GM21723 (cell line): ENCODE results near the gene NTN1.

Source experiments
- ATAC-seq: cut with Tn5 transposase; IDR thresholded peaks from one replicate; pipeline ENCODE4 v1.9.1; 2021; ENCODE audit warnings: mild to moderate bottlenecking, moderate library complexity; ENCODE audit not compliant: unreplicated experiment

The NTN1 gene

GRCh38 chr17:9120471-9120870 lies 99.2 kb downstream of the NTN1 start:
- no peak for ATAC-seq

GRCh38 chr17:9121186-9121820 lies 100.0 kb downstream of the NTN1 start:
- ATAC-seq = no peak

DNA sequence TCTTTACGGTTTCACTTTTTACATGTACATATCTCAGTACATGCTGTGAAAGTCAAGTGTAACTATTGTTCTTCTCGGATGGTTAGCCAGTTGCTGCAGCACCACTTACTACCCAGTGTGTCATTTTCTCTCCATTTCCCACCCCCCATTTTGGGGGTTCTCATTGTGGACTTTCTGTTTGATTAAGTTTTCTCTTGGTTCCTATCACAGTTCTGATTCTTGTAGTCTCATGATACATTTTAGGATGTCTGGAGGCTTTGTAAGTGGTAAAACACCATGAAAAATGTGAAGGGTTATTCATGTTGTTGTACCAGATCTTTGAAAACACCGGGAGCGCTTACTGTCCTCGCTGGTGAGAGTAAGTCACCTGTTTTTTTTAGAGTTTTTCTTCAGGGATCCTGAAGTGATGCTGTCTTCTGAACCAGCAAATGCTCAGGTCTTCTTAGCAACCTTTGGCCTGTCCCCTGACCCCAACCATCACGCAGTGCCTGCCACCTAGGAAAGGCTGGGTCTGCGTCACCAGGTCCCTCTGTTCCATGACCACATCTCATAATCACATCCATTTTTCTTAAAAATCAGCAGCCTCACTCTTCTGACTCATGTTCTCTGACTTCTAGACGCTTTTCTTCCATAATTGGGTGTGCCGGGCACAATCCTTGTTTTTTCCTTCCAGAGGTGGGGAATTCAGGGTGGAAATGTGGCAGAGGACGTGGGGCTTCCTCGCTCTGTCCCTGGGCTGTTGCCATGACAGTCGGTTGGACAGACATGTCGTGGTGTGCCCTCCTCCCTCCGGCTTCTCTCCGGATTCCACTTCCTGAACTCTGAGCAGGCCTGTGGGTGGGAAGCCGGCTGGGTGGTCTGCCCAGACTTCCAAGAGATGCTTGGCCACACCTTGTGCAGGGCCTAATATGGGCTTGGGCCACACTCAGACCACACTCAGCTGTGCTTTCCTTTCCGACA lies 102.6 kb downstream of the NTN1 start:
- ATAC-seq = no peak

DNA sequence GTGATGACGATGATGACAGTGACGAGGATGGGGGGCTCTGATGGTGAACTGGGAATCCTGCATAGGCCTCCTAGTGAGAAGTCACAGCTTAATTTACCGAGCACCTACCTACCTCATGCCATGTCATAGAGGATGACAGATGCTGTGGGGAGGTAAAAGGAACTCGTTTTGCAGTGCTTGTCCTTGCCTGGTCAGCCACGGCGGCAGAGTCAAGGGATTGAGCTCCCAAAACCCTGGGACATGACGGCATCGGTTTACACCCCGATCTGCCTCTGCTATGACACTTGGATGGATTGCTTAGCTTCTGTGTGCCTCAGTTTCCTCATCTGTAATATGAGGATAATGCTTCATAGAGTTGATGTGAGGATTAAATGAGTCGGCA lies 103.2 kb downstream of the NTN1 start:
- ATAC-seq = no peak

- ATAC-seq = no peak
These were observed 104.4 kb downstream of the NTN1 start for GRCh38 chr17:9125722-9126121.

DNA sequence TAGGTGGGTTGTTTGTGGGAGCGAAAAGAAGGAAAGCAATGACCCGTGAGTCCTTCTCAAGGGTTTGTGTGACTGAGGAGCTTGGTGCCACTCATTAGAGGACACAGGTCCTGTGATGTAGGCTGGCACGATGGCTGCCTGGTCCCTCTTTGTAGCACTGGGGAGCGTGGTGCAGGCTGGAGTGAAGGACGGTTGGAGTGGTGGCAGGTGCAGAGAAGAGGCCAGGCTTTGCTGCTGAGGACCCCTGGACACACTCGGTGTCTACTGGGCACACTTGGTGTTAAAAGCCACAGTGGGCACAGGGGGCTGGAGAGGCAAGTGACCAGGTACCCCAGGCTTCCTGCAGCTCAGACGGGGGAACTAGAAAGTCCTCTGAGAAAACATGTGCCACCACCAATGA lies 106.0 kb downstream of the NTN1 start:
- no peak for ATAC-seq

DNA sequence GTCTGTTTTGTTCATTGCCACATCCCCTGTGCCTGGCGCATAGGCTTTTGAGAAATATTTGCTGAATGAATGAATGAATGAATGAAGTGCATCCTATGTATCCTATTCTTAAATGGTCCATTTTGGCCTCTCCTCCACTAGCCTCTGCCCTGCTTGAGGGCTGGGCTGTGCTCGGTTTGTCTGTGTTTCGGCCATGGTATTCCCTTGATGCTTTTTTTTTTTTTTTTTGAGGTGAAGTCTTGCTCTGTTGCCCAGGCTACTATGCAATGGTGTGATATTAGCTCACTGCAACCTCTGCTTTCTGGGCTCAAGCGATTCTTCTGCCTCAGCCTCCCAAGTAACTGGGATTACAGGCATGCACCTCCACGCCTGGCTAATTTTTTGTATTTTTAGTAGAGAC lies 110.1 kb downstream of the NTN1 start:
- no peak for ATAC-seq

- ATAC-seq = no peak
These were observed 111.0 kb downstream of the NTN1 start for GRCh38 chr17:9132291-9132690.

GRCh38 chr17:9132944-9133610 lies 111.8 kb downstream of the NTN1 start:
- ATAC-seq = no peak

DNA sequence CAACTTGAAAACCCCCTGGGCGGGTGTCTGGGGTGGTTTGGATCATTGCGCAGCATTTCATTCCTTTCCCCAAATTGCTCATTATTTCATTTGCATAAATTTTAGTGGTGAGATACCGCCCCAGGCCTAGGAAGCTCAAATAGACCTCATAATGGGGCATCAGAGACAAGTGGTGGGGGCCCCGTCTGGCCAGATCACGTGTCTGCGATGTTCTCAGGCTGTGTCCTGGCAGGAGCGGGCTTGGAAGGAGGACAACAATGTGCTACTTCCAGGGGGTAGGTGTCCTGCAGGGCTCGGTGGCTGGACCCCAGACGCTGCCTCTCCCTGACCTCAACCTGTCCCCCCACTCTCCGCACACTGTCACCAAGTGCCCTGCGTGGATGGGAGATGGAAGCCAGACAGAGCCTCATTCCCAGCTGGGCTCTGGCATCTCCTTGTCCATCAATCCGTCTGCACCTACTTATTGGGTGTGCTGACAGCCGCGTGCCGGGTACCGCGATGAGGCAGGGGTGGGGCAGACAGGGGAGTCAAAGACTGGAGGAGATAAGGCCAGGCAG lies 116.9 kb downstream of the NTN1 start:
- no peak for ATAC-seq

DNA sequence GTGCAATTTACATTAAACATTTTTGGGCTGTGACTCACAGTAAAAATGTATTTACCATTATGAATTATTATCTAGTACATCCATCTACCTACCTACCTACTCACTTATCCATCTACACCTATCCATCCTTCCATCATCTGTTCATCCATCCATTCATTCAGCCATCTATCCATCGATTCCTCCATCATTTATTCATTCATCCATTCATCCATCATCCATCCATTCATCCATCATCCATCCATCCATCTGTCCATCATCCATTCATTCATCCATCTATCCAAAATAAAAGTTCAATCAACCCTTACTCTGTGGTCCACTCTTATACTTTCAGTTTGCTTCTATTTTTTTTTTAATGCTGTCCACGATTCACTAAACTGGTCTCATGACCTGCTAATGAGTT lies 118.4 kb downstream of the NTN1 start:
- no peak for ATAC-seq

DNA sequence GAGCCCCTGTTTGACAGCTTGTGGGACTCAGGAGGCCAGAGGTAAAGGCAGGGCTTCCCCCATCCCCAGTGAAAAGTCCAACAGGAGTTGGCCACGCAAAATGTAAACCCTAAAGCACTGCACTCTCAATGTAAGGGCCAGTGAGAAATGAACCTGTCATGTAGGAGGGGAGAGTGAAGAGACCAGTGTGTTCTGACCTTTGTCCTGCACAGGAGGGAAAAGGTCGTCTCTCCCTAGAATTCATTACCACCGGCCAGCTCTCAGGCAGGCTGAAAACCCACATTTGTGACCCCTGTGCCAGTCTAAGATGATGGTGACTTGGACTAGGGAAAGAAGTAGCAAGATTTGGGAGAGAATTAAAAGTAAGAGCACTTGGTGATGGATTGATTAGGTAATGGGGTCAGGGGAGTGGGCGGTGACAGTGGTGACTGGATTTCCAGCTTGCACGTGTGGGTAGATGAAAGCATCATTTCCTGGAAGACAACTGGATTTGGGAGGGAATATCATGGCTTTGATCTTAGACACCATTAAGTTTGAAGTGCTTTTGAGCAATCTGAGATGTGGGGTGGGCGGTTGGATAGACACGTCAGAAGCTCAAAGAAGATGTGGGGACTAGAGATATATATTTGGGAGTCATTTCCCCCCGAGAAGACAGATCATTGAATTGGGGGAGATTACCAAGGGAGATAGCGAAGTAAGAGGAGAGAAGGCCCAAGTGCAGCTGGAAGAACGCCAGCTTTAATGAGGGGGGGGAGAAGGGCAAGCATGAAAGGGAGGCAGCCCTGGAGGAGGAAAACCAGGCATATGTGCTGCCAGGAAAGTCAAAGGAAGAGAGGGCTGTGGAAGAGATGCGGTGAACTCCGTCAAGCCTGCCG lies 119.5 kb downstream of the NTN1 start:
- ATAC-seq = no peak

DNA sequence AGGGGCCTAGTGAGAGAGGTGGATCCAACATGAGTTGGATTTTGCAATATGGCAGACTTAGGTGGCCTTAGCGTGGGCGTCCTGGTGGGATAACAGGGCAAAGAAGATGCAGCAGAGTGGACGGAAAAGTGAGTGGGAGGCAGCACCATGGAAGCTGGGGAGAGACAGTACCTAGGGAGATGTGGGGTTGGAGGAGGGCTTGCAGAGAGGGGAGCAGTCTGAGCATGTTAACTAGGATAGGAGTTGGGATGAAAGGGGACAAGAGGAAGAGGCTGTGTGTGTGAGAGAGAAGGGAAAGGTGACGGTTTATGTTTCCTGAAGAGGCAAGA lies 120.1 kb downstream of the NTN1 start:
- ATAC-seq = no peak

GRCh38 chr17:9142772-9143494 lies 121.6 kb downstream of the NTN1 start:
- ATAC-seq = no peak

DNA sequence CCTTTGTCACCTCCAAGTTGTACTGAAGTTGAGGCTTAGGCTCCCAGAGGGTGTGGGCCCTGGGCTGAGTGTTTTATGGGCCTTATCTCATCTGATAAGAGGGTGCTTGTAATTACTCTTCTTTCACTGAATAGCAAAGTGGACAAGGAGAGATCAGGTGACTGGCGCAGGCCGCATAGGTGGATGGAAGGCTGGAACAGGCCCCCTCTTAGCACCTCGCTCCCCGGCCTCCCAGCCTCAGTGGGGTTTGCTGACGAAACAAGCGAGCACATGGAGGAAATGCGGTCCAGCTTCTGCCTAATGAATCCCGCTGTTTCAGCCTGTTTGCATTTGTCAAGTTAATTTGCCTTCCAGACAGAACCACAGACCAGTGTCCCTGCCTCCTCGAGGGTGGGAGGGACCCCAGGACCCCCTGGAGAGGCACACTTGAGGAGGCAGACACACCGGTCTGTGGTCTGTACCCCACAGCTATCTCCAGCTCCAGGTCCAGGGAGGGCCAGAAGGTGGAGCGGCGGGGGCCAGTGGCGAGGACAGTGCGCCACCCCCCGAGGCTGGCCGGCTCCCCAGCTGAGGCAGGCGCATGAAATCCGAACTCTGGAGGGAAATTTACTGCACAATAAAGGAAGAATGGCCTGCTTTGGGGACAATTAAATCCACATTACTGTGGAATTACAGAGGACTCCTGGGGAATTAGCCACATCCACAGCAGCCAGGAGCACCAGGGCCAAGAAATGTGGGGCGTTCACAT lies 123.4 kb downstream of the NTN1 start:
- ATAC-seq = no peak

- no peak for ATAC-seq
These were observed 124.8 kb downstream of the NTN1 start for GRCh38 chr17:9146064-9146463.

- ATAC-seq = no peak
These were observed 127.7 kb downstream of the NTN1 start for GRCh38 chr17:9148905-9149525.

GRCh38 chr17:9150446-9151090 lies 129.3 kb downstream of the NTN1 start:
- no peak for ATAC-seq
